Measurements from ENCODE around the gene MYRFL. TPM values are rescaled to one million over a fixed set of nuclear protein-coding genes. Genes with fewer than 3 reads are reported as not detected.

MYRFL gene
- total and polyA plus RNA-seq, 5 donors from 2014 or later = not detected

DNA sequence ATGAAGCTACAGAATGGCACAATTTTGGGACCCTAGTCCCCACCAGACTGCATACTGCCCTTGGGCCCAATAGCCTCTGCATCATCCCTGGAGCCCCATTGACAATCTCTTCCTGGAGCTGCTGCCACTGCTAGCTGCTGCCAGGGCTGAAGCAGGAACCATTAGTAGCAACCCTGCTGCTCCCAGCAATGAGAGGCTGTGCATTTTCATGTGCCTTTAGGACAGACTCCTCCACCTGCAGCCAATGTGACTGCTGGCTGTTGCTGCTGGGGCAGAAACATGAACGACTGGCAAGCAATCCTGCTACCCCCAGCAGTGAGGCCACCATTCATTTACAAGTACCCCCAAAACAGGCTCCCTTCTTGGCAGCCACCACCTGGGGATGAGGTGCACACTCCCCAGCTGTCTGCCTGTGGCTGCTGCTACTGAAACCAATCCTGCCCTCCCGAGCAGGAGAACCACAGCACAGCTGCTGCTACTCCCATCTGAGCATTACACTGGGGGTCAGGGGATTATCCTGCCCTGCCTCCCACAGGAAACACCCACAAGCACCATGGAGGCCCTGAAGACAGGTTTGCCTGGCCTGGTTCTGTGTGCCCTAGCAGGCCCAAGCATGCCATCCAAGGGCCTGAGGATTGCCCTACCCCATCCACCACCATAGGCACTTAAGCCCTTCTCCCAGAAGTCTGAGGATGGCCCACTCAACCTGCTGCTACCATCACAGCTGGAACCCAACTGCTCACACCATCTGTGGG lies 181.0 kb downstream of the MYRFL start:
- Mint-ChIP-seq H3K4me1 (no peaks in the 10 kb centered on the region), H3K4me3 (no peak overlapping the region), H3K27ac (no peak overlapping the region), H3K27me3 (peaks cover 4% of the 10 kb centered on the region), H3K9me3 (peaks cover 3 to 39% (median 10%) of the 10 kb centered on the region in 7 donors), H3K36me3 (no peaks in the 10 kb centered on the region)
- Histone ChIP-seq H3K4me3 (ENCODE audit: low read depth, low read length) (no peak overlapping the region), H3K4me1 (ENCODE audit: control insufficient read depth, insufficient read depth, low read length, poor library complexity, severe bottlenecking) (no peaks in the 10 kb centered on the region), H3K9me3 (ENCODE audit: control insufficient read depth in 2 of 2, low read length in 2 of 2) (peaks cover 6 to 22% of the 10 kb centered on the region in 2 experiments), H3K27ac (ENCODE audit: insufficient read depth, low read length, poor library complexity, severe bottlenecking) (no peak overlapping the region), H3K27me3 (ENCODE audit: control insufficient read depth, insufficient read depth, low read length) (no peaks in the 10 kb centered on the region), H3K36me3 (ENCODE audit: control insufficient read depth, insufficient read depth, low read length) (no peaks in the 10 kb centered on the region)
- ATAC-seq (ENCODE audit: low read depth in 2 of 2) (no peak), DNase-seq (no peak)

DNA sequence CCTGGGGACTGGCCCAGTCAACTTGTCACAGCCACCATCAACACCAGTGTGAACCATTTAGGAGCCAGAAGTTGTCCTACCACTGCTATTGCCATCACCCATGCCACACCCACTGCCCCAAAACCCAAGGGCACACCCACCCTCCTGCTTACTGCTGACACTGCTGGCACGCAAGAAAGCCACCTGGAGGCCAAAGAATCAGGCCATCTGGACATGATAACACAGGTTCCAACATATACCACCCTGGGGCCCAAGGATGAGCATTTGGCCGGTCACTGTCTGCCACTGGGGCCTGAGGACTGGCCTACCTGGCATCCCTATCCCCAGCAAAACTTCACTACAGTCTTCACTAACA lies 181.6 kb downstream of the MYRFL start:
- no peaks in the 10 kb centered on the region for H3K4me1 ChIP-seq (ENCODE audit: control insufficient read depth, insufficient read depth, low read length, poor library complexity, severe bottlenecking)
- no peak for ATAC-seq (ENCODE audit: low read depth in 2 of 2)

DNA sequence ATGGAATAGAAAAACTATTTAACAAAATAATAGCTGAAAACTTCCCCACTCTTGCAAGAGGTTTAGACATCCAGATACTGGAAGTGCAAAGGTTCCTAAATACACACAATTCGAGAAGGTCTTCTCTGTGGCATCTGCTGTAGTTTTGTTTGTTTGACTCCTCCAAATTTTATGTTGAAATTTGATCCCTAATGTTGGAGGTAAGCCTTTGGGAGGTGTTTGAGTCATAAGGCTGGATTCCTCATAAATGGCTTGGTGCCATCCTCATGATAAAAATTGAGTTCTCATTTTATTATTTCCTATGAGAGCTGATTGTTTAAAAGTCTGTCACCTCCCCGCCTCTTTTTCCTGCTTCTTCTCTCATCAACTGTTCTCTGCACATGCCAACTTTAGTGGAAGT lies 182.7 kb downstream of the MYRFL start:
- no peak overlapping the region for H3K27ac Mint-ChIP-seq
- H3K27me3 Mint-ChIP-seq = peaks cover 4% of the 10 kb centered on the region
- no peak overlapping the region for H3K4me3 Mint-ChIP-seq
- H3K36me3 Mint-ChIP-seq = peaks cover 3% of the 10 kb centered on the region
- no peak for DNase-seq
- Histone ChIP-seq H3K4me1 (ENCODE audit: control insufficient read depth, insufficient read depth, low read length, poor library complexity, severe bottlenecking) (no peaks in the 10 kb centered on the region), H3K4me3 (ENCODE audit: low read depth, low read length) (no peak overlapping the region), H3K9me3 (ENCODE audit: control insufficient read depth in 2 of 2, low read length in 2 of 2) (peaks cover 6 to 22% of the 10 kb centered on the region in 2 experiments), H3K27ac (ENCODE audit: insufficient read depth, low read length, poor library complexity, severe bottlenecking) (no peak overlapping the region), H3K36me3 (ENCODE audit: control insufficient read depth, insufficient read depth, low read length) (no peaks in the 10 kb centered on the region), H3K27me3 (ENCODE audit: control insufficient read depth, insufficient read depth, low read length) (no peaks in the 10 kb centered on the region)
- no peaks in the 10 kb centered on the region for H3K4me1 Mint-ChIP-seq
- H3K9me3 Mint-ChIP-seq = peaks cover 3 to 45% (median 10%) of the 10 kb centered on the region in 7 donors
- no peak for ATAC-seq (ENCODE audit: low read depth in 2 of 2)

More for the DNA sequence above, 181.6 kb downstream of the MYRFL start:
- Histone ChIP-seq H3K4me3 (ENCODE audit: low read depth, low read length) (no peak overlapping the region), H3K36me3 (ENCODE audit: control insufficient read depth, insufficient read depth, low read length) (no peaks in the 10 kb centered on the region), H3K27me3 (ENCODE audit: control insufficient read depth, insufficient read depth, low read length) (no peaks in the 10 kb centered on the region), H3K9me3 (ENCODE audit: control insufficient read depth in 2 of 2, low read length in 2 of 2) (peaks cover 6 to 22% of the 10 kb centered on the region in 2 experiments), H3K27ac (ENCODE audit: insufficient read depth, low read length, poor library complexity, severe bottlenecking) (no peak overlapping the region)
- peaks cover 3 to 45% (median 10%) of the 10 kb centered on the region in 7 donors for H3K9me3 Mint-ChIP-seq
- DNase-seq = no peak
- H3K36me3 Mint-ChIP-seq = peaks cover 3% of the 10 kb centered on the region
- no peak overlapping the region for H3K4me3 Mint-ChIP-seq
- H3K27me3 Mint-ChIP-seq = peaks cover 4% of the 10 kb centered on the region
- H3K4me1 Mint-ChIP-seq = no peaks in the 10 kb centered on the region
- no peak overlapping the region for H3K27ac Mint-ChIP-seq

Other genes starting within 250 kb of the MYRFL start
- 164 TPM for gene CCT2, start 239.8 kb upstream of the MYRFL start, total RNA-seq
- 100 to 1,000 TPM; 149 to 166 (median 156) TPM for gene CCT2, start 239.8 kb upstream of the MYRFL start, polyA plus RNA-seq
- not detected for gene LRRC10, start 214.3 kb upstream of the MYRFL start, total RNA-seq
- gene LRRC10, start 214.3 kb upstream of the MYRFL start, polyA plus RNA-seq = not detected
- not detected for gene BEST3, start 125.9 kb upstream of the MYRFL start, total RNA-seq
- not detected for gene BEST3, start 125.9 kb upstream of the MYRFL start, polyA plus RNA-seq
- 23.7 TPM for gene RAB3IP, start 86.4 kb upstream of the MYRFL start, total RNA-seq
- gene RAB3IP, start 86.4 kb upstream of the MYRFL start, polyA plus RNA-seq = 10 to 100 TPM; 25.8 to 35.1 (median 26.4) TPM